ENCODE data around the gene ATP8B2.
"Not testable (repeated sequence)": the region's sequence is repeated elsewhere in the genome, so short reads cannot be mapped to it uniquely, and the experiment has no call there.

ATP8B2 gene

DNA sequence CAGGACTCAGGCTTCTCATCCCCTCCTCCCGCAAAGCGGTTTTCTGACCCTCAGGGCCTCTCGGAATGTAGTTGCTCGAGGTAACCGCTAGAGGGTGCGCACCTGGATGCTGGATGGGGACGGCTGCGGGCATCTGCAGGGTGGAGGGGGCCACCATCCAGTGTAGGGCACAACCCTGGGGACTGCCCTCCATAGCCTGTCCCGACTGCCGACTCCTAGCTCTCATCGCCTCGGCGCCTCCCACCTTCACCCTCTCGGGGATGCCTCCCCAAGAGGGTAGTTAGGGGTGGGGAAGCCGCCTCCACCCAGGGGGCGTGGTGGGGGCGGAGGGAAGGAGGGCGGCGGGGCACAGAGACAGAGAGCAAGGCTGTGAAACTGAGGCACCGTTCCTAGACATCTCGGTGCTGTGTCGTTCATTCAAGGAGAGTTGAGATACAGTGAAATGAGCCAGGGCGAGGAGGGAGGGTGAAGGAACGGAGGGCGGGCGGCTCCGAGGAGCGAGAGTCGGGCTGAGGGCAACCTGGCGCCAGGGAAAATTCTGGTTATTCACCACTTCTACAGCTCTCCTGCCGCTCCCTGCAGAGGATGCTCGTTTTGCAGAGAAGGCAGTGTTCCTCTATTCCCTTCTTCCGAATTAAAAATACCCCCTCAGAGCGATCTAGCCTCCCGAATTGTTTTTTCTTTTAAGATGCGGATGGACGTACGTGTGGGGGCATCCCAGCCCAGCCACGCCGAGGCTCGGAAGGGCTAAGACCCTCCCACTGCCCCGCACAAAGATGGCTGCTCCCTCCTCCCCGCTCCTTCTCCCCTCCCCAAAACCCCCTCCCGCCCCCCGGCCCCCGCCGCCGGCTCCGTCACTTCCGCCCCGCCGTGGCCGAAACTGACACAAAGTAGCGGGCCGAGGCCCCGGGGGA lies at the start of gene ATP8B2:
Gene ATP8B2 (plus strand): TSS at position 857 of the 914 bp plus-strand sequence. CDS start 2,617 bp downstream, outside the sequence.
- DNase-seq (ENCODE audit: low read depth in 3 of 3): peak; percentile 69 to 79 (median 74)

DNA sequence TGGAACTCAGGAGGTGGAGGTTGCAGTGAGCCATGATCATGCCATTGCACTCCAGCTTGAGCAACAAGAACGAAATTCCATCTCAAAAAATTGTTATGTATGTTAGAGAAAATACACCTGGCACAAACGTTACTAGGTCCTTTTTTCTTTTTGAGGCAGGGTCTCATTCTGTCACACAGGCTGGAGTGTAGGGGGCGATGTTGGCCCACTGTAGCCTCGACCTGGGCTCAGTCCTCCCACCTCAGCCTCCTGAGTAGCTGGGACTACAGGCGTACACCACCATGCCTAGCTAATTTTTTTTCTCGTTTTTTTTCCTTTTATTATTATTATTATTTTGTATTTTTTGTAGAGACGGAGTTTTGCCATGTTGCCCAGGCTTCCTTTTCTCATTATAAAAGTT lies 48.5 kb upstream of the ATP8B2 start:
- peak in 1 of 3 experiments; percentile 24 for DNase-seq (ENCODE audit: low read depth in 3 of 3)

- DNase-seq (ENCODE audit: low read depth in 3 of 3): not testable (repeated sequence)
Observed at GRCh38 chr1:154287591-154287990, 37.7 kb upstream of the ATP8B2 start.

DNA sequence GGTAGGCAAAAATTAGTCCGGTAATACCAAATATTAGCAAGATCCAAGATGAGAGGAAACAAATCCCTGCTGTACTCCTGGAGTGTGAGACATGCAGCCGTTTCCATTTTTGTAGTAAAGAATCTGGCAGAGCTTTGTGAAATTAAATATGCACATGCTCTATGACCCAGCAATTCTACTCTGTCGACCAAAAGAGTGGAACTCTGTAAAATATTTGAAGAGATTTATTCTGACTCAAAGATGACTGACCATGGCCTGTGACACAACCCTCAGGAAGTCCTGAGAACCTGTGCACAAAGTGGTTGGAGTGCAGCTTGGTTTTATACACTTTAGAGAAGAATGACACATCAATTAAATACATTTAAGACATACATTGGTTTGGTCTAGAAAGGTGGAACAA lies 36.7 kb upstream of the ATP8B2 start:
- no peak for DNase-seq (ENCODE audit: low read depth in 3 of 3)

DNA sequence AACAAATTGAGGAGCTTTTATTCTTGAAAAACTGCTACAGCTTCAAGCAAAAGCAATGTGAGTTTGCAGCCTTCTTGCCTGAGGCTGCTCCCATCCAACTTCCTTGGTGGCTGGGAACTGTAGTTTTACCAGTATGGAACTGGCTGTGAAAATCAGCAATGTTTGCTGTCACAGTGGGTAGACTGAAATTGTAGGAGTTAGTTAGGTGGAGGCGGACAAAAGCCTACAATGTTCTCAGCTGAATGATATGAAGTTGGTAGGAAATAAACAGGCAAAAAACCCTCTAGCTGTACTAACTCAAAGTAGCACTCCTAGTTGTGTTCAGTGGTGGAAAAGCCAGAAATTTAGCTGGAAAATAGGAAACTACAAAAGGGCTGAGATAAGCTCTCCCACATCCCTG lies 34.4 kb upstream of the ATP8B2 start:
- no peak for DNase-seq (ENCODE audit: low read depth in 3 of 3)

- no peak for DNase-seq (ENCODE audit: low read depth in 3 of 3)
Observed at GRCh38 chr1:154295408-154296235, 29.7 kb upstream of the ATP8B2 start.

GRCh38 chr1:154301582-154301981 lies 23.7 kb upstream of the ATP8B2 start:
- no peak for DNase-seq (ENCODE audit: low read depth in 3 of 3)

DNA sequence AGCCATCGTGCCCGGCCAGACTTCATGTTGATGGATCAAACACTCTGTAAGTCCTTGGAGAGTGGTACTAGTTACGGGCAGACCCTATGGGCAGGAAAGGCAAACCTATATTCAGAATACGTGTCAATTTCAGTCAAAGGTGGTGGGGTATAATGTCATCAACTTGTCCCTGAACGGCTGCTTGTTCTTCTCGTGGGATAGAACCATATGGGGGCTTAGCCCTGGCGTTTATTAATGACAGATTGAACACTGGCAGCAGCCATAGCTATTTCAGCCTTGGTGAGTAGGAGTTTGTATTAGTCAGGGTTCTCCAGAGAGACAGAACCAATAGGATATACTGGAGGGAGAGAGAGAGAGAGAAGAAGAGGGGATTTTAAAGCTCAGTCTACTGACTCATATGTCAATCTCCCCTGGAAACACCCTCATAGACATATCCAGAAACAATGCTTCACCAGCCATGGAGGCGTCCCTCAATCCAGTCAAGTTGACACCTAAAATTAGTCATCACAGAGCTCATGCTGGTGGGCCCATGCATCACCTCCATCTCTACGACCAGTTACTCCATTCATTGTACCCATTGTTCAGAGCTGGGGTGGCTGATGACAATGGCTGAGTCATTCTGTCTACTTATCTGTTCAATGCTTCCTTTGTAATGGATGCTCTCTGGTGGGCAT lies 20.5 kb upstream of the ATP8B2 start:
- peak in 2 of 3 experiments; percentile 30 to 52 for DNase-seq (ENCODE audit: low read depth in 3 of 3)

DNA sequence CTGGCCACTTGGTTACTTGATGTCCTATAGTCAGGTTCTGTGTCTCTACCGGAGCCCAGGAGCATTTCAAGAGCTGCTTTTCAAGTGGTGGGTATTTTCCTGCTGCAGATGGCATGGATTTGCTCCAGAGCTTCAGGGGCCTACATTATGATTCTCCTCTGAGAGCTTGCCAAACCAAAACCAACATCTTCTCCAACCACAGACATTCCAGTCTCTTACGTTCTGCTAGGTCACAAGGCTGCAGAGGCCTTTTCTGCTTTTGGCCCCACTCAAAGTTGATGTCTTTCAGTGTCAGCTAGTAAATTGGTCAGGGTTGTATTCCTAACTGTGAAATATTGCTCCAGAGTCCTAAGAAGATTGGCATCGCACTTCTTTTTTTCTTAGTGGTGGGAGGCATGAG lies 19.2 kb upstream of the ATP8B2 start:
- no peak for DNase-seq (ENCODE audit: low read depth in 3 of 3)

DNA sequence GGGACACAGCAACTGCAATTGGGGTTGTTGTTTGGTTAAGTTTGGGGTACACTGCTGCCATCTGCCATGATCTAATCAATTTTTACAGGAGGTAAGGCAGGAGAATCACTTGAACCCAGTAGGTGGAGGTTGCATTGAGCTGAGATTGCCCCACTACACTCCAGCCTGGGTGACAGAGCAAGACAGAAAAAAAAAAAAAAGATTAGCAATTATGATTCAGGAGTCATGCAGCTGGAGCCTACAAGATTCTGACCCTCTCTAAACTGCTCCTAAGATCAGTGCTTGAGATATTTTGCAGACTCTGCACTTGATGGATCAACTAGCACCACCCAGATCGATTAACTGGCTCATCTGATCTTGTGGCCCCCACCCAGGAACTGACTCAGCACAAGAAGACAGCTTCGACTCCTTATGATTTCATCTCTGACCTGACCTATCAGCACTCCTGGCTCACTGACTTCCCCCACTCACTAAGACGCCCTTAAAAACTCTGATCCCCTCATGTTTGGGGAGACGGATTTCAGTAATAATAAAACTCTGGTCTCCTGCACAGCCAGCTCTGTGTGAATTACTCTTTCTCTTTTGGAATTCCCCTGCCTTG lies 17.6 kb upstream of the ATP8B2 start:
- not testable (repeated sequence) for DNase-seq (ENCODE audit: low read depth in 3 of 3)

GRCh38 chr1:154309136-154309535 lies 16.2 kb upstream of the ATP8B2 start:
- DNase-seq (ENCODE audit: low read depth in 3 of 3): not testable (repeated sequence)

DNA sequence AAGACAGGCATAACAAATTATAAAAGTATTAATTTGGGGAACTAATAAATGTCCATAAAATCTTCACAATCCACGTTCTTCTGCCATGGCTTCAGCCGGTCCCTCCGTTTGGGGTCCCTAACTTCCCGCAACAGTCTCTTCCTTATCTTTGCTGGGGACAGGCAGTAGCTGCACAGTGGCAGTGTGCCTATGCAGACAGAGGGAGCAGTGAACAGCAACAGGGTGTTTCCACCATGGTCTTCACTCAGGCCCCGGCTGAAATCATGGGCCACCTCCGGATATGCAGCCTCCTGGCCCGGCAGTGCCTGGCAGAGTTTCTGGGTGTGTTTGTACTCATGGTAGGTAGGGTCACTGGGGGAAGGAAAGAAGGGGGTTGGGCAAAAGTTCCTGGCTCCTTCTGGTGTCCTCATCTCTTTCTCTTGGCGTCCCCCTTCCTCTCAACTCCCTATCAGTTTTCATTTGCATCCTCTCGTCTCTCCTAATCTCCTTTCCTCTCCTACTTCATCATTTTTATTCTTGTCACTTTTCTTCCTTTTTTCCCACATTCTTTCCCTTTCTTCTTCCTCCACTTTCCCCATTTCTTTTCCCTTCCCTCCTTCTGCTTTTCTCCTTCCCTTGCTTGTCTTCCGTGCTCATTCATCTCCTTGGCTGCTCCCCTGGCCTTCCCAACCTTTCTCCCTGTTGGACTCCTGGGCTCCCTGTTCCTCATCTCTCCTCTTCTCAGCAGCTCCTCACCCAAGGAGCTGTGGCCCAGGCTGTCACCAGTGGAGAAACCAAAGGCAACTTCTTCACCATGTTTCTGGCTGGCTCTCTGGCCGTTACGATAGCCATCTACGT lies 12.9 kb upstream of the ATP8B2 start:
- DNase-seq (ENCODE audit: low read depth in 3 of 3): not testable (repeated sequence)

GRCh38 chr1:154313066-154313356 lies 12.3 kb upstream of the ATP8B2 start:
- no peak for DNase-seq (ENCODE audit: low read depth in 3 of 3)

DNA sequence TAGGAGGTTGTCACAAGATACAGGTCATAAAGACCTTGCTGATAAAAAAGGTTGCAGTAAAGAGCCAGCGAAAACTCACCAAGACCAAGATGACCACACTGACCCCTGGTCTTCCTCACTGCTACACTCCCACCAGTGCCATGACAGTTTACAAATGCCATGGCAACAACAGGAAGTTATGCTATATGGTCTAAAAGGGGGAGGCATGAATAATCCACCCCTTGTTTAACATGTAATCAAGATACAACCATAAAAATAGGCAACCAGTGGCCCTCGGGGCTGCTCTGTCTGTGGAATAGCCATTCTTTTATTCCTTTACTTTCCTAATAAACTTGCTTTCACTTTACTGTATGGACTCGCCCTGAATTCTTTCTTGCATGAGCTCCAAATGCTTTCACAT lies 11.1 kb upstream of the ATP8B2 start:
- not testable (repeated sequence) for DNase-seq (ENCODE audit: low read depth in 3 of 3)

DNA sequence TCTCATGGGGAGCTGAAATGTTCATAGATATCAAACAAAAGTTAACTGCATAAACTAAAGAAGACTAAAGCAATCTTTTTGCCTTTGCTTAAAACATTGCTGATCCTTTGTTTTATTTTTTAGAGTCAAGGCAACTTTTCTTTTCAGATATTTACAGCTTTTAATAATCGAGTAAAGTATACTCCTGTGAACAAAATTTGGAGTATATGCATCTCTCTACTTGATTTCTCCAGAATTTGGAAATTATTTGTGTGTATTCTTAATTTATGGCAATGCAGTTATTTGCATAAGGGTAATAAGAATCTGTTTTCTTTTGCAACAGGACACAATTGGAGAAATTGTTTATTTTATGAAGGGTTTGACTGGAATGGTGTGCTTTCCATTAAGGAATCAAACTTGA lies 8.6 kb upstream of the ATP8B2 start:
- no peak for DNase-seq (ENCODE audit: low read depth in 3 of 3)

- no peak for DNase-seq (ENCODE audit: low read depth in 3 of 3)
Observed at GRCh38 chr1:154318386-154318785, 6.9 kb upstream of the ATP8B2 start.

DNA sequence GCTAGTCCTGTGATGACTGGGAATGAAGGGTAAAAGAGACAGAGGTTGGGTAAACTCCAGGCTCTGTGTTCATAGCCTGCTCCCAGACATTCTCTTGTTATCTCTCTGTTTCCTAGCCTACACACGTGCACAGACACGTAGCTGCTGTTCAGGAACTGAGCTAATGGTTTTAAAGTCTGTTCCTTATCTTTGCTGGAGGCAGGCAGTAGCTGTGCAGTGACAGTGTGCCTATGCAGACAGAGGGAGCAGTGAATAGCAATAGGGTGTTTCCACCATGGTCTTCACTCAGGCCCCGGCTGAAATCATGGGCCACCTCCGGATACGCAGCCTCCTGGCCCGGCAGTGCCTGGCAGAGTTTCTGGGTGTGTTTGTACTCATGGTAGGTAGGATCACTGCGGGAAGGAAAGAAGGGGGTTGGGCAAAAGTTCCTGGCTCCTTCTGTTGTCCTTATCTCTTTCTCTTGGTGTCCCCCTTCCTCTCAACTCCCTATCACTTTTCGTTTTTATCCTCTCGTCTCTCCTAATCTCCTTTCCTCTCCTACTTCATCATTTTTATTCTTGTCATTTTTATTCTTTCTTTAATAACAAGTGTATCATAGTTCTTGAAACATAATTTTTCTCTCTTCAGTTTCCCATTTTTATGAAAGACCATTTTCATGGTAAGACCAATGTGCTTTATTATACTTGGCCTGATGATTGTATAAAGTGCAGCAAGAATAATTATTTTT lies 4.3 kb upstream of the ATP8B2 start, which contains the start of gene AQP10:
Gene AQP10 (plus strand): TSS at position 212 of the 727 bp plus-strand sequence. CDS start 63 bp downstream, at position 275.
- no peak for DNase-seq (ENCODE audit: low read depth in 3 of 3)

GRCh38 chr1:154321609-154321934 lies 3.8 kb upstream of the ATP8B2 start:
- not testable (repeated sequence) for DNase-seq (ENCODE audit: low read depth in 3 of 3)

- DNase-seq (ENCODE audit: low read depth in 3 of 3): no peak
Observed at GRCh38 chr1:154323493-154323892, 1.8 kb upstream of the ATP8B2 start.

DNA sequence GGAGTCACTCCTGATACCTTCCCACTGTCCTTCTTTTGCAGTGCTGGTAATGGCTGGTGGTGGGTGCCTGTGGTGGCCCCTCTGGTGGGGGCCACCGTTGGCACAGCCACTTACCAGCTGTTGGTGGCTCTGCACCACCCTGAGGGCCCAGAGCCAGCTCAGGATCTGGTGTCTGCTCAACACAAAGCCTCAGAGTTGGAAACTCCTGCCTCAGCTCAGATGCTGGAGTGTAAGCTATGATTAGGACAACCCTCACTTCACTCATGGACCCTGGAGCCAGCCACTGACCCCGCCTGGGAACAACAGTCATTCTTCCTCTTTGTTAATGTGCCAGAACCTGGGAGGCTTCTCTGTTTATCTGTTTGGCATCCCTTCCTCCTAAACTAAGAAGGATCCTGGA lies 1.1 kb upstream of the ATP8B2 start:
- no peak for DNase-seq (ENCODE audit: low read depth in 3 of 3)

All from stimulated activated CD4-positive, alpha-beta T cell treated with anti-CD3 and anti-CD28 coated beads, TNF-alpha, amount 100 ng/mL, for 24 hours (primary cell).